Measurements from ENCODE around the gene AOC3.

GRCh38 chr17:42898147-42898811, 47.3 kb downstream of the AOC3 start:
- TF ChIP-seq, protein P1, sequence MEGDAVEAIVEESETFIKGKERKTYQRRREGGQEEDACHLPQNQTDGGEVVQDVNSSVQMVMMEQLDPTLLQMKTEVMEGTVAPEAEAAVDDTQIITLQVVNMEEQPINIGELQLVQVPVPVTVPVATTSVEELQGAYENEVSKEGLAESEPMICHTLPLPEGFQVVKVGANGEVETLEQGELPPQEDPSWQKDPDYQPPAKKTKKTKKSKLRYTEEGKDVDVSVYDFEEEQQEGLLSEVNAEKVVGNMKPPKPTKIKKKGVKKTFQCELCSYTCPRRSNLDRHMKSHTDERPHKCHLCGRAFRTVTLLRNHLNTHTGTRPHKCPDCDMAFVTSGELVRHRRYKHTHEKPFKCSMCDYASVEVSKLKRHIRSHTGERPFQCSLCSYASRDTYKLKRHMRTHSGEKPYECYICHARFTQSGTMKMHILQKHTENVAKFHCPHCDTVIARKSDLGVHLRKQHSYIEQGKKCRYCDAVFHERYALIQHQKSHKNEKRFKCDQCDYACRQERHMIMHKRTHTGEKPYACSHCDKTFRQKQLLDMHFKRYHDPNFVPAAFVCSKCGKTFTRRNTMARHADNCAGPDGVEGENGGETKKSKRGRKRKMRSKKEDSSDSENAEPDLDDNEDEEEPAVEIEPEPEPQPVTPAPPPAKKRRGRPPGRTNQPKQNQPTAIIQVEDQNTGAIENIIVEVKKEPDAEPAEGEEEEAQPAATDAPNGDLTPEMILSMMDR (conservative IDR thresholded peaks at IDR 0.05): no peak
- TF ChIP-seq ZFX (IDR thresholded peaks at IDR 0.05): no peak

All from C4-2B (cell line).